ENCODE results near the gene KNDC1. TPM values are rescaled to one million over a fixed set of nuclear protein-coding genes. Genes with fewer than 3 reads are reported as not detected.

KNDC1 gene
- total and polyA plus RNA-seq, 4 experiments from 2014 or later, result 0.09 to 1.4 (median 0.87) TPM; not detected in 1

GRCh38 chr10:133156674-133157579 is 3.1 kb upstream of the KNDC1 start:
- Histone ChIP-seq H3K9me3 (ENCODE audit: control insufficient read depth in 1 of 2, low read length in 2 of 2) (no peaks in the 10 kb centered on the region), H3K27me3 (ENCODE audit: insufficient read depth, low read length) (peaks cover 8% of the 10 kb centered on the region), H3K36me3 (ENCODE audit: insufficient read depth, low read length) (no peaks in the 10 kb centered on the region), H3K4me1 (ENCODE audit: insufficient read depth, low read length) (peaks cover 13% of the 10 kb centered on the region), H3K27ac (ENCODE audit: low read depth, low read length) (no peak overlapping the region), H3K4me3 (ENCODE audit: low read length in 2 of 2) (no peak overlapping the region)
- peak overlapping the region in 1 of 8 donors; percentile 17 for H3K4me3 Mint-ChIP-seq
- intact Hi-C loops (cut with micrococcal nuclease), result no loop called here
- no peak for DNase-seq
- POLR2A ChIA-PET (ENCODE audit: partially characterized antibody), result no interaction called here
- peaks cover 0 to 3% (median 1%) of the 10 kb centered on the region in 4 donors for H3K4me1 Mint-ChIP-seq
- H3K36me3 Mint-ChIP-seq, result no peaks in the 10 kb centered on the region
- peaks cover 0 to 4% (median 0%) of the 10 kb centered on the region in 8 donors for H3K9me3 Mint-ChIP-seq
- CTCF ChIA-PET (ENCODE audit: partially characterized antibody), result interaction anchor here (0.8 kb wide), 1 partner anchor 13 kb away, joined by 3 read pairs; no protein-coding TSS in a partner anchor
- no peak overlapping the region for H3K27ac Mint-ChIP-seq
- H3K27me3 Mint-ChIP-seq, result peaks cover 0 to 4% of the 10 kb centered on the region in 2 donors

GRCh38 chr10:133157662-133158436 is 2.2 kb upstream of the KNDC1 start:
- no peaks in the 10 kb centered on the region for H3K9me3 ChIP-seq (ENCODE audit: control insufficient read depth in 1 of 2, low read length in 2 of 2)
- intact Hi-C loops (cut with micrococcal nuclease), result no loop called here
- H3K4me1 Mint-ChIP-seq, result peaks cover 0 to 3% (median 1%) of the 10 kb centered on the region in 4 donors
- H3K4me3 Mint-ChIP-seq, result peak overlapping the region in 4 of 8 donors; percentile 17 to 35 (median 28)
- no peaks in the 10 kb centered on the region for H3K36me3 Mint-ChIP-seq
- no peak overlapping the region for H3K27ac ChIP-seq (ENCODE audit: low read depth, low read length)
- POLR2A ChIA-PET (ENCODE audit: partially characterized antibody), result no interaction called here
- H3K4me1 ChIP-seq (ENCODE audit: insufficient read depth, low read length), result peaks cover 13% of the 10 kb centered on the region
- CTCF ChIA-PET (ENCODE audit: partially characterized antibody), result interaction anchor here (0.8 kb wide), 1 partner anchor 14 kb away, joined by 3 read pairs; no protein-coding TSS in a partner anchor
- H3K27me3 Mint-ChIP-seq, result peaks cover 4 to 7% of the 10 kb centered on the region in 2 donors
- H3K4me3 ChIP-seq (ENCODE audit: low read length in 2 of 2), result no peak overlapping the region
- no peak for DNase-seq
- H3K36me3 ChIP-seq (ENCODE audit: insufficient read depth, low read length), result no peaks in the 10 kb centered on the region
- H3K9me3 Mint-ChIP-seq, result peaks cover 0 to 4% (median 0%) of the 10 kb centered on the region in 8 donors
- H3K27ac Mint-ChIP-seq, result no peak overlapping the region
- H3K27me3 ChIP-seq (ENCODE audit: insufficient read depth, low read length), result peaks cover 8% of the 10 kb centered on the region

GRCh38 chr10:133158437-133158755 is 1.6 kb upstream of the KNDC1 start:
- CTCF ChIA-PET (ENCODE audit: partially characterized antibody), result no interaction called here
- peaks cover 8% of the 10 kb centered on the region for H3K27me3 ChIP-seq (ENCODE audit: insufficient read depth, low read length)
- Mint-ChIP-seq H3K4me1 (peaks cover 0 to 3% (median 1%) of the 10 kb centered on the region in 4 donors), H3K36me3 (no peaks in the 10 kb centered on the region), H3K9me3 (peaks cover 0 to 4% (median 0%) of the 10 kb centered on the region in 8 donors), H3K27ac (no peak overlapping the region), H3K27me3 (peaks cover 4 to 11% of the 10 kb centered on the region in 2 donors), H3K4me3 (peak overlapping the region in 3 of 8 donors; percentile 24 to 35 (median 31))
- no peak overlapping the region for H3K27ac ChIP-seq (ENCODE audit: low read depth, low read length)
- intact Hi-C loops (cut with micrococcal nuclease), result no loop called here
- no peak for DNase-seq
- H3K9me3 ChIP-seq (ENCODE audit: control insufficient read depth in 1 of 2, low read length in 2 of 2), result no peaks in the 10 kb centered on the region
- POLR2A ChIA-PET (ENCODE audit: partially characterized antibody), result no interaction called here
- no peaks in the 10 kb centered on the region for H3K36me3 ChIP-seq (ENCODE audit: insufficient read depth, low read length)
- no peak overlapping the region for H3K4me3 ChIP-seq (ENCODE audit: low read length in 2 of 2)
- H3K4me1 ChIP-seq (ENCODE audit: insufficient read depth, low read length), result peaks cover 13% of the 10 kb centered on the region

GRCh38 chr10:133158756-133159610 is 1.0 kb upstream of the KNDC1 start:
- peaks cover 0 to 4% (median 0%) of the 10 kb centered on the region in 8 donors for H3K9me3 Mint-ChIP-seq
- H3K27me3 Mint-ChIP-seq, result peaks cover 4 to 14% of the 10 kb centered on the region in 2 donors
- ChIA-PET POLR2A (ENCODE audit: partially characterized antibody) (no interaction called here), CTCF (ENCODE audit: partially characterized antibody) (no interaction called here)
- Histone ChIP-seq H3K4me1 (ENCODE audit: insufficient read depth, low read length) (peaks cover 13% of the 10 kb centered on the region), H3K36me3 (ENCODE audit: insufficient read depth, low read length) (no peaks in the 10 kb centered on the region), H3K27ac (ENCODE audit: low read depth, low read length) (no peak overlapping the region), H3K9me3 (ENCODE audit: control insufficient read depth in 1 of 2, low read length in 2 of 2) (no peaks in the 10 kb centered on the region), H3K27me3 (ENCODE audit: insufficient read depth, low read length) (peaks cover 8% of the 10 kb centered on the region), H3K4me3 (ENCODE audit: low read length in 2 of 2) (no peak overlapping the region)
- H3K36me3 Mint-ChIP-seq, result no peaks in the 10 kb centered on the region
- peaks cover 0 to 3% (median 1%) of the 10 kb centered on the region in 4 donors for H3K4me1 Mint-ChIP-seq
- H3K4me3 Mint-ChIP-seq, result peak overlapping the region in 2 of 8 donors; percentile 15 to 75
- intact Hi-C loops (cut with micrococcal nuclease), result no loop called here
- no peak for DNase-seq
- no peak overlapping the region for H3K27ac Mint-ChIP-seq

GRCh38 chr10:133159611-133159949 is 439 bp upstream of the KNDC1 start:
- DNase-seq, result no peak
- Histone ChIP-seq H3K27me3 (ENCODE audit: insufficient read depth, low read length) (peaks cover 8% of the 10 kb centered on the region), H3K36me3 (ENCODE audit: insufficient read depth, low read length) (no peaks in the 10 kb centered on the region), H3K27ac (ENCODE audit: low read depth, low read length) (no peak overlapping the region), H3K4me3 (ENCODE audit: low read length in 2 of 2) (no peak overlapping the region), H3K9me3 (ENCODE audit: control insufficient read depth in 1 of 2, low read length in 2 of 2) (no peaks in the 10 kb centered on the region), H3K4me1 (ENCODE audit: insufficient read depth, low read length) (peaks cover 13% of the 10 kb centered on the region)
- peaks cover 0 to 4% (median 0%) of the 10 kb centered on the region in 8 donors for H3K9me3 Mint-ChIP-seq
- no peak overlapping the region for H3K27ac Mint-ChIP-seq
- no peaks in the 10 kb centered on the region for H3K36me3 Mint-ChIP-seq
- peaks cover 0 to 3% (median 1%) of the 10 kb centered on the region in 4 donors for H3K4me1 Mint-ChIP-seq
- H3K4me3 Mint-ChIP-seq, result no peak overlapping the region
- H3K27me3 Mint-ChIP-seq, result peaks cover 4 to 14% of the 10 kb centered on the region in 2 donors
- ChIA-PET CTCF (ENCODE audit: partially characterized antibody) (no interaction called here), POLR2A (ENCODE audit: partially characterized antibody) (no interaction called here)
- intact Hi-C loops (cut with micrococcal nuclease), result no loop called here

GRCh38 chr10:133160826-133161471 is 930 bp downstream of the KNDC1 start:
- H3K9me3 Mint-ChIP-seq, result no peaks in the 10 kb centered on the region
- Histone ChIP-seq H3K27me3 (ENCODE audit: insufficient read depth, low read length) (peaks cover 8% of the 10 kb centered on the region), H3K9me3 (ENCODE audit: control insufficient read depth in 1 of 2, low read length in 2 of 2) (no peaks in the 10 kb centered on the region), H3K27ac (ENCODE audit: low read depth, low read length) (no peak overlapping the region), H3K4me1 (ENCODE audit: insufficient read depth, low read length) (peaks cover 13% of the 10 kb centered on the region), H3K4me3 (ENCODE audit: low read length in 2 of 2) (no peak overlapping the region), H3K36me3 (ENCODE audit: insufficient read depth, low read length) (no peaks in the 10 kb centered on the region)
- ChIA-PET CTCF (ENCODE audit: partially characterized antibody) (no interaction called here), POLR2A (ENCODE audit: partially characterized antibody) (no interaction called here)
- H3K36me3 Mint-ChIP-seq, result no peaks in the 10 kb centered on the region
- peaks cover 0 to 3% (median 1%) of the 10 kb centered on the region in 4 donors for H3K4me1 Mint-ChIP-seq
- no peak overlapping the region for H3K27ac Mint-ChIP-seq
- H3K4me3 Mint-ChIP-seq, result peak overlapping the region in 6 of 8 donors; percentile 8 to 59 (median 37)
- DNase-seq, result no peak
- intact Hi-C loops (cut with micrococcal nuclease), result no loop called here
- H3K27me3 Mint-ChIP-seq, result peaks cover 4 to 14% of the 10 kb centered on the region in 2 donors

Measured in CD4-positive, alpha-beta memory T cell (primary cell).